T47D (cell line): ENCODE measurements around the gene SIX4.
"Not testable (repeated sequence)": the region's sequence is repeated elsewhere in the genome, so short reads cannot be mapped to it uniquely, and the experiment has no call there.

Experiments
- DNase-seq, 2 experiments: peaks; one replicate each; pipeline versions ENCODE4 v3.0.0 to v3.0.0-alpha.2; 2011 to 2012; ENCODE audit warnings: low read depth in 1 of 2, low spot score in 1 of 2
- JUND ChIP-seq: IDR thresholded peaks from 2 replicates; pipeline ENCODE4 v1.6.1; 2012; ENCODE audit warnings: low read depth
- in situ Hi-C: cut with HindIII; loops from 2 replicates; pipeline ENCODE4 v1.10.0; 2016; ENCODE audit warnings: low sequenced_read_pairs, low pct_unique_long_range_greater_than_20kb

Gene SIX4

GRCh38 chr14:60735416-60735815 lies 11.3 kb upstream of the SIX4 start:
- no peak for TF ChIP-seq JUND
- in situ Hi-C loops = no loop called here
- DNase-seq = no peak

- peak; percentile 34; the same call in 1 of the 2 replicates for TF ChIP-seq JUND
- DNase-seq = peak; percentile 31 to 90
- in situ Hi-C loops = no loop called here
These were observed 10.5 kb upstream of the SIX4 start, which contains the start of gene MNAT1 for GRCh38 chr14:60734465-60735242. Gene MNAT1, plus strand, starts transcription at chr14:60734761. Its CDS starts 102 bp downstream, at chr14:60734863.

- TF ChIP-seq JUND = no peak
- in situ Hi-C loops = no loop called here
- no peak for DNase-seq
These were observed 8.8 kb upstream of the SIX4 start for GRCh38 chr14:60732840-60733483.

GRCh38 chr14:60731291-60731690 lies 7.1 kb upstream of the SIX4 start:
- in situ Hi-C loops, DNase-seq: not testable (repeated sequence)

GRCh38 chr14:60723116-60723906 lies 840 bp downstream of the SIX4 start:
- no peak for TF ChIP-seq JUND
- in situ Hi-C loops = no loop called here
- peak; percentile 68 to 76 for DNase-seq

- peak; percentile 74 to 78 for DNase-seq
- no peak for TF ChIP-seq JUND
- in situ Hi-C loops = no loop called here
These were observed 1.6 kb downstream of the SIX4 start for GRCh38 chr14:60722357-60723115.

- TF ChIP-seq JUND = no peak
- in situ Hi-C loops = no loop called here
- no peak for DNase-seq
These were observed 2.1 kb downstream of the SIX4 start for GRCh38 chr14:60722107-60722356.

GRCh38 chr14:60721326-60722106 lies 2.6 kb downstream of the SIX4 start:
- DNase-seq = peak; percentile 71 to 87
- in situ Hi-C loops = no loop called here

GRCh38 chr14:60720962-60721325 lies 3.2 kb downstream of the SIX4 start:
- in situ Hi-C loops = no loop called here
- DNase-seq = no peak
- no peak for TF ChIP-seq JUND

More at GRCh38 chr14:60721326-60722106, 2.6 kb downstream of the SIX4 start:
- no peak for TF ChIP-seq JUND

GRCh38 chr14:60720391-60720790 lies 3.8 kb downstream of the SIX4 start:
- TF ChIP-seq JUND = no peak
- no peak for DNase-seq
- in situ Hi-C loops = no loop called here

GRCh38 chr14:60713513-60713912 lies 10.6 kb downstream of the SIX4 start:
- no peak for TF ChIP-seq JUND
- in situ Hi-C loops = no loop called here
- no peak for DNase-seq

- no peak for DNase-seq
- in situ Hi-C loops = no loop called here
- TF ChIP-seq JUND = no peak
These were observed 13.7 kb downstream of the SIX4 start for GRCh38 chr14:60710494-60710893.
